T-helper 2 cell treated with Interferon-gamma antibody and Interleukin-4, amounts not matched to agents 100 ng/mL and 5 ng/mL, for 36 hours (primary cell): ENCODE measurements around the gene CSRP2. TPM values are rescaled to one million over a fixed set of nuclear protein-coding genes. Genes with fewer than 3 reads are reported as not detected.

Experiments used
- intact Hi-C: fragments of 100-400 bp; cut with micrococcal nuclease; formaldehyde crosslinking; loops from one replicate; pipeline ENCODE4 v1.15.1; 2023
- total RNA-seq: library from RNA; stranded (reverse); gene quantifications from 2 replicates; pipeline ENCODE4 v1.2.3, GENCODE V29; 2022

CSRP2 gene
- total RNA-seq, 1 donor from 2014 or later, result 0.11 TPM

GRCh38 chr12:76895796-76896195, 17.0 kb upstream of the CSRP2 start:
- intact Hi-C loops, result no loop called here

DNA sequence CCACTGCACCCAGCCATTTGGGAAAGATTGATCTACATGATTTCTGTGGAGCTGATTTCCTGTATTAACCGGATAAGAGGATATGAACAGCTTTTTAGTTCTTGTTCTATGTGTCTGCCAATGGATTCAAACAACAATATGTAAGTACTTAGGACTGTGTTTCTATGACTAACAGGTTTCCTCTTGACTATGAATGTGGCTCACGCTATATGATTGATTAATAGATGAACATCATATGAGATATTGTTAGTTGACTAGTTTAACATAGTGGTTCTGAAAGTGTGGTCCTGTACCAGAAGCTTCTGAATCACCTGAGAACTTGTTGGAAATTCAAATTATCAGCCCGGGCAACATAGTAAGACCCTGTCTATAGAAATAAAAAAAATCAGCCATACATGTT, 12.8 kb upstream of the CSRP2 start:
- intact Hi-C loops, result no loop called here

DNA sequence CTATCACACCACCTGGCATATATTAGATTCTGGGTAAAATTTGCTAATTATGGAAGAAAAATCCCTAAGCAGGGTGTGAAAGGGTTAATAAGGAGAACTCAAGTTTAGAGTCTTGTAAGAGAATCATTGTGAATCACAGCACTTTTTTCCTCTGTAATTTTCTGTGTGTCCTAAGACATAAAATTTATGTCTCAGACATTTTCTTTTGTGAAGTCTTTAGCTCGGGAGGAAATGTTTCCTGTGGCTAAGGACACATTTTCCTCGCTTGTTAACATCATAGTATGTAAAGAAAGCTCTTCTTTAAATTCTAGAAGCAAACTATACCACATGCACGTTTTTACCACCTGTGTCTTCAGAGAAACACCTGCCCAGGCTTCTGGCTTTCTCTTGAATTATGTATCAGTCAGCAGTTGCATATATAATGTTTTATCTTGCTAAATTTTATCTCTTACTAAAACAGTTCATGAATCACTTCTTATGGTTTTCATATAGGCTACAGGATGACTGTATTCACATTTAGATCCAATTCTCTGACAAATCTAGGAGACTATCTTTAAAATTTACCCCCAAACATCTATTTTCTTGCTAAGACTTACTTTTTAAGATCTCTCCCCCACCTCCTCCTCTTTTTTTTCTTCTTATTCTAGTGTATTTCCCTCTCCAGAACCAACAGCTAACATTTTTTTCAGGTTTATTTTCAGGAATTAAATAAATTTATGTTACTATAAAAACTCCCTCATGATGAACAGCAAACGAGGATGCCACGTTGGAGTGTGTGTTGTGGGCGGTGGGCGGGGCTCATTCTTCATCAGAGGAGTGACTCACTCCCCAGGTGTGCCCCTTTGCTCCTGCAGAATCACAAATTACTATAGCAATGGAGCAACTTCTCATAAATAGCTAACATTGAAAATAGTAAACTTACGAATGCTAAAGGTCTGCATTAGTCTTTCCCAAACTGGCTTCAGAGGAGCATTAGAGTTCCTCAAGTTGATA, 11.6 kb upstream of the CSRP2 start:
- intact Hi-C loops, result no loop called here

DNA sequence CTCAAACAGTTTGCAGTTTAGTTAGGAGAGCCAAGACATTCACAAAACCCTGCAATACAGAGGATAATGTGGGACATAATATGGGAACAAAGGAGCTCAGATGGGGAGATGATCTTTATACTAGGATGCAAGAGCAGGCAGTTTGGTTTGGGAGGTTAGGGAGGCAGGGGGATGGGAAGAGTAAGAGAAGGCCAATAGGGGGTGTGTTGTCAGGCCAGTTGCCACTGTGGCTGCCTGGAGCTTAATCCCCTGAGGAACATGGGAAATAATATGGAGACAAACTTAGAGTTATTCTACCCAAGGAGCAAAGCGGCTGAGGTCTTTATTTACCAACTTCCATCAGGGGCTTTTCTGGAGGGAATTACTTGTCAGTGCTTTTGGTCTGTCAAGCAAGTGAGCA, 10.0 kb upstream of the CSRP2 start:
- intact Hi-C loops, result no loop called here

DNA sequence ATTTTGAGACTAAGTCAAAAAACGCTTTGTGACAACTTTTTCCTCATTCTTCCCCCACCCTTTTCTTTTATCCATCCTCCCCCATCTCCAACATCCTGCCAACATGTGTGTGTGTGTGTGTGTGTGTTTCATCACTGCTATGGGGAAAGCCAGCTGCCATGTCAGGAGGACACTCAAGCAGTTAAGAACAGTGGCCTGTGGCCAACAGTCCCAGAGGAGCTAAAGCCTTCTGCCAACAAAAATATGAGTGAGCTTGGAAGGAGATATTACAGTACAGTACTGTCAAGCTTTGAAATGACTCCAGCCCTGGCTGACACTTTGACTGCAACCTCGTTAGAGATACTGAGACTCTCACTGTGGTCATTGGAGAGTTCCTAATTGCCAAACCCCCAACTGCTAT, 5.0 kb upstream of the CSRP2 start:
- intact Hi-C loops, result no loop called here

GRCh38 chr12:76883151-76883550, 4.3 kb upstream of the CSRP2 start:
- intact Hi-C loops, result no loop called here

GRCh38 chr12:76882367-76882766, 3.5 kb upstream of the CSRP2 start:
- intact Hi-C loops, result no loop called here

- intact Hi-C loops, result no loop called here
Observed at GRCh38 chr12:76881142-76881541, 2.3 kb upstream of the CSRP2 start.

DNA sequence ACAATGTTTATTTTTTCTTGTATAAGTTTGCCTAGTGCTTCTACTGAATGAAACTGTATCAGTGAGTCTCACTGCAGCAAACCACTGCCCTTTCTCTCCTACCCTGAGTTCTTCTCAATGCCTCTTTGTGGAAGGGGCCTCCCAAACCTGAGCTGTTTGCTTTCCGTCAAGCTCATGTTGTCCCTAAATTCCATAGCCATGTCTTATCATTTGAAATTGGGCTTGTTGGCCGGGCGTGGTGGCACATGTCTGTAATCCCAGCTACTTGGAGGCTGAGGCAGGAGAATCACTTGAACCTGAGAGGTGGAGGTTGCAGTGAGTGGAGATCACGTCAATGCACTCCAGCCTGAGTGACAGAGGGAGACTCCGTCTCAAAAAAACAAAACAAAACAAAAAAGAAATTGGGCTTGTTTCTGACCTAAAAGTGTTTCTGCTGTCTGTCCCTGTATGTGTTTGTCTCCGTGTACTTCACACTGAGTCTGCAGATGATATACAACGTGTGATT, 1.8 kb upstream of the CSRP2 start:
- intact Hi-C loops, result no loop called here

DNA sequence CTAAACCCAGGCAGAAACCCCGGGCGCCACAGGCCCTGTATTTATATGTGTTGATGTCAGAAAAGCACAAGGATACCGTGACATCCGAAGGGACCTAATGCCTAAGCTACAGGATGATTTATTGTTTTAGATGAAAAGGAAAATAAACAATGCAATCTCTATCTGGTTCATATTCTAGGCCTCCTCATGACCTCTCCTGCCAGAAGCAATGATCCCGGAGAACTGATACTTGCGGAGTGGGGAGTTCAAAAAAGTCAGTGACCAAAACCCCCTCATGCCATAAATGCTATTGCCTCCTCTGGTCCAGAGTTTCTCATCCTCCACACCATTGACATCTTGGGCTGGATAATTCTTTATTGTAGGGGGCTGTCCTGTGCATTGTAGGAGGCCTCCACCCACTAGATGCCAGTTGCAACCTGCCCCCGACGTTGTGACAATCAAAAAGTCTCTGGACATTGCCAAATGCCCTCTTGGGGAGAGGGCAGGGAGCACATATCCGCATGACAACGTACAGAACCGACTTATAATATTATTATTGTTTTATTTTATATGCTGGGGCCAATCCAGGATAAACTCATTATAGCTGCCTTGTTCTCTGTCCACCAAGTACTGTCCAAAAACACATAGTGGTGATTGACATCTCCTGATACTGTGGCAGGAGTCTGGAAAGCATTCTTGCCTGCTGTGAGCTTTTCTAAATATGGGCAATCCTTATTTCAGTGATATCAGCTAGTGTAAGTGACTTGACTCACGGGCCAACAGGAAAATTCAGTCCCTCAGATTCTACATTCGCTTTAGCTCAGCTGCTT, 1.1 kb upstream of the CSRP2 start:
- intact Hi-C loops, result loop anchor here (10.0 kb wide), 1 partner anchor 135 kb away; no protein-coding TSS in a partner anchor

GRCh38 chr12:76878099-76878898, 520 bp downstream of the CSRP2 start:
- intact Hi-C loops, result loop anchor here (10.0 kb wide), 1 partner anchor 137 kb away; no protein-coding TSS in a partner anchor

DNA sequence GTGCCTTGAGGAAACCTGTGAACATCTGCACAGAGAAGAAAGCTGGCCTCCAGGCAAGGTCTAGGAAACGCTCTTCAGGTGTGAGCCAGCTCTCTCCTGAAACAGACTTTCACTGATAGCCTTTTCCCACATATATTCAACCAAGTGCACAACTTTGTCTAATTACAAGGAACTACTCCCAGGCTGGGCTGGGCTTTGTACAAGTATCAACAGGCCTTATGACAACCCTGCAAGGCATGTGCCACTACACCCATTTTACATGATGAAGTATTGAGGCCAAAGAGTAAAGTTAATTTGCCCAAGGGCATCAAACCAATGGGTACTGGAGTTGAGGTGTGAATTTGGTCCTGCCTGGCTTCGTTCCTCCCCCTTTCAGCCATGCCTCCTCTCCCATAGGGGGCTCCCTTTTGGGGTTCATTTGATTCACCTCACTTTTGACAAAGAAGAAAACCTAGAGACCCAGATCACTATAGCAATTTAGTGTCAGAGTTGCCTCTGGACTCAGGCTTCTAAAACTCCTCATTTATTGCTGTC, 2.1 kb downstream of the CSRP2 start:
- intact Hi-C loops, result loop anchor here (10.0 kb wide), 1 partner anchor 138 kb away; no protein-coding TSS in a partner anchor

DNA sequence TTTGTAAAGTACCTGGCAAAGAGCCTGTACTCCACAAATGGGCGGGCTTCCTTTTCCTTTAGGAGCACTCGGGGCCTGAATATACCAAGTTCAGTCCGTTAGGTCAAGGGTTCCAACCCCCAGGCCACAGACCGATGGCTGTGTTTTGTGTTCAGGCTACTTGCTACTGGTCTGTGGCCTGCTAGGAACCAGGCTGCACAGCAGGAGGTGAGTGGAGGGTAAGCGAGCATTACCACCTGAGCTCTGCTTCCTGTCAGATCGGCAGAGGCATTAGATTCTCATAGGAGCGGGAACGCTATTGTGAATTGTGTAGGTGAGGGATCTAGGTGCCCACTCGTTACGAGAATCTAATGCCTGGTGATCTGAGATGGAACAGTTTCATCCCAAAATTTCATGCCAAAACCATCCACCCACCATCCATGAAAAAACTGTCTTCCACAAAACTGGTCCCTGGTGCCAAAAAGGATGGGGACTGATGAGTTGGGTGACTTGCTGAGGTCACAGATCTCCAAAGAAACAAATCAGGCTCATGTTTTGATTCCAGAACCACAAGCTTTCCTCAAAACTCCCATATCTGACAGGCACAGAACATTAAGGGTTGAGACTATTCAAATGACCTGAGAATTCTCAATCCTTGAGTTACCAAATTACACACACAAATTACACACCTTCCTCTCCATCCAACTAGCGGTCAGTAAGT, 4.2 kb downstream of the CSRP2 start:
- intact Hi-C loops, result loop anchor here (10.0 kb wide), 1 partner anchor 140 kb away; no protein-coding TSS in a partner anchor

- intact Hi-C loops, result loop anchor here (10.0 kb wide), 1 partner anchor 141 kb away; no protein-coding TSS in a partner anchor
Observed at GRCh38 chr12:76874027-76874426, 4.8 kb downstream of the CSRP2 start.

DNA sequence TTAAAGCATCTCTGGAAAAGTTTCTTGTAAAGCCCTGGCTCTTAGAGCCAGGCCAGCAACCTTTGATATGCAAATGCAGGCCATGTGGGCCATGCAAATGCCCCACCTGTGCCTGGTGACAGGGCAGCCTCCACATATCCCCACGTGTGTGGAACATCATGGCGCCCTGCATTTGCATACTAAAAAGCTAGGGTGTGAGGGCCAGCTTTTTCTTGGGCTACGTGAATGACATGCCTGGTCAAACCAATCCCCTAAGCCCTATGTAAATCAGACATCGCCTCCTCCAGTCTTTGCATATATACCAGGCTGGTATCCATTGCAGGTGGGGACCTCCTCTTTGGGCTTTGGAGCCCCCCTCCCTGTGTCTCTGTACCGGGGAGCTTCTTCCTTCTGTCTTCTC, 6.4 kb downstream of the CSRP2 start:
- intact Hi-C loops, result loop anchor here (10.0 kb wide), 1 partner anchor 142 kb away; no protein-coding TSS in a partner anchor

DNA sequence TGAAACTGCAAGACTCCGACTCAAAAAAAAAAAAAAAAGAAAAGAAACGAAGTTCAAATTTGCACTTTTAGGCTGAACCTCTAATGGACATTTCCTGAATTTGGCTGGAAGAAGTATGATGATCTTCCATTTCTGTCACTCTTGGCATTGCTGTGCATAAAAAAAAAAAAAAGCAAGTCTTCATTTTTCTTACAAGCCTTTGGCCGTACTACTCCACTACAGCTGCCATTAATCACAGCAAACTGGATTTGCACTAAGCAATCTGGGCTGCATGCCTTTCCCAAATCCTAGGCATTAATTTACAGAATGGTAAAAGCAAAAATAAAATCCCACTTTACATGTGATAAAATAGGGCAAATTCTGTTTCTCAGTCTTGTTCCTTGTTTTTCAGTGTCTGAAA, 7.1 kb downstream of the CSRP2 start:
- intact Hi-C loops, result loop anchor here (10.0 kb wide), 1 partner anchor 143 kb away; no protein-coding TSS in a partner anchor

DNA sequence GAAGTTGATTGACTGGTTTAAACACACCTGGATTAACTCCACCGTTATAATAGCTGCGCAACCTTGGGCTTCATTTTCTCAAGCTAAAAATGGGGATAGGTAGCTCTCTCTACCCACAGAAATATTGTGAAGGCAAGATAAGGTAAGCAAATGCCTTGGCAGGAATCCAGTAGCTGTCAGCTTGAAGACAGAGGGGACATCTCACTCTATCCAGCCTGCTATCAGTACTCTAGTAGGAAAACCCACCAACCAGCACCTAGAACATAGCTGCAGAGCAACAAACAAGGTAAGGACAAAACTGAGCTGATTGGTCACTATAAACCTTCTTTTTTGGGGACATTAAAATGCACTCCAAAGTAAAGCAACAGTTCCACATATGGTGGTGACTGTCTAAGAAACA, 7.7 kb downstream of the CSRP2 start:
- intact Hi-C loops, result loop anchor here (10.0 kb wide), 1 partner anchor 144 kb away; no protein-coding TSS in a partner anchor

GRCh38 chr12:76866726-76867125, 12.1 kb downstream of the CSRP2 start:
- intact Hi-C loops, result no loop called here

DNA sequence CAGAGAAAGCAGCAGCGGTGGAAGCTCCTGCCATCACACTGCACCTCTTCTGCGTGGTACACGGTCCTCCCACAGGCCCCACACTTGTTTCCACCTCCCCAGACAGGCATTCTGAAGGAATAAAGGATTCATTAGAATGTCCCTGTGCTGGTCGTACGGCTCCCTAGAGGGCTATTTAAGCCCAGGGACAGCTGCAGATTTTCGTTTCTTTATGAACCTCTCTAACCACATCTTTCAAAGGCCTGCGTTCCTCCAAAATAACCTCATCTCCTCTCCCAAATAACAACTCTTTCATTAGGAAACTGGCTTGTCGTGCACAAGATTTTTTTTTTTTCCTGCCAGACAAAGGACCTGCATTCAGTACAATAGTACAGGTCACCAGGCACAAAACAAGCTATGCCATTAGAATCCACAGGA, 12.7 kb downstream of the CSRP2 start:
- intact Hi-C loops, result no loop called here
